RWPE2 (cell line): ENCODE measurements around the gene TSPAN33.

Experiments used
- ATAC-seq: fragments of 200-7000 bp; cut with Tn5 transposase; 3 replicates; pipeline ENCODE4 v1.9.1; 2021; ENCODE audit warnings: low read depth
- DNase-seq: peaks from one replicate; pipeline ENCODE4 v3.0.0-alpha.2; 2020; ENCODE audit warnings: low spot score
- H3K27ac ChIP-seq: fragments of 450-650 bp; 2 replicates; pipeline ENCODE4 v1.5.1; 2017; ENCODE audit warnings: mild to moderate bottlenecking; ENCODE audit not compliant: poor library complexity, severe bottlenecking
- H3K27me3 ChIP-seq: fragments of 250-450 bp; sonication (Bioruptor Pico); 2 replicates; pipeline ENCODE4 v1.5.1; 2021; ENCODE audit warnings: mild to moderate bottlenecking, moderate library complexity; ENCODE audit not compliant: insufficient read depth, poor library complexity, severe bottlenecking
- H3K36me3 ChIP-seq: fragments of 250-450 bp; sonication (Bioruptor Pico); 2 replicates; pipeline ENCODE4 v1.5.1; 2020; ENCODE audit warnings: low read depth, mild to moderate bottlenecking, moderate library complexity
- H3K4me1 ChIP-seq: fragments of 250-450 bp; sonication (Bioruptor Pico); 2 replicates; pipeline ENCODE4 v1.5.1; 2021; ENCODE audit warnings: mild to moderate bottlenecking, moderate library complexity; ENCODE audit not compliant: insufficient read depth, poor library complexity, severe bottlenecking
- H3K4me3 ChIP-seq: fragments of 250-450 bp; sonication (Bioruptor Pico); 2 replicates; pipeline ENCODE4 v1.5.1; 2021; ENCODE audit warnings: mild to moderate bottlenecking, moderate library complexity; ENCODE audit not compliant: severe bottlenecking
- H3K9me3 ChIP-seq: fragments of 250-450 bp; sonication (Bioruptor Pico); 2 replicates; pipeline ENCODE4 v1.5.1; 2021; ENCODE audit warnings: mild to moderate bottlenecking, moderate library complexity; ENCODE audit not compliant: severe bottlenecking
- CTCF ChIP-seq: fragments of 450-650 bp; IDR thresholded peaks from one replicate; pipeline ENCODE4 v1.5.1; 2017; ENCODE audit warnings: mild to moderate bottlenecking, moderate library complexity; ENCODE audit not compliant: poor library complexity, severe bottlenecking

TSPAN33 gene

DNA sequence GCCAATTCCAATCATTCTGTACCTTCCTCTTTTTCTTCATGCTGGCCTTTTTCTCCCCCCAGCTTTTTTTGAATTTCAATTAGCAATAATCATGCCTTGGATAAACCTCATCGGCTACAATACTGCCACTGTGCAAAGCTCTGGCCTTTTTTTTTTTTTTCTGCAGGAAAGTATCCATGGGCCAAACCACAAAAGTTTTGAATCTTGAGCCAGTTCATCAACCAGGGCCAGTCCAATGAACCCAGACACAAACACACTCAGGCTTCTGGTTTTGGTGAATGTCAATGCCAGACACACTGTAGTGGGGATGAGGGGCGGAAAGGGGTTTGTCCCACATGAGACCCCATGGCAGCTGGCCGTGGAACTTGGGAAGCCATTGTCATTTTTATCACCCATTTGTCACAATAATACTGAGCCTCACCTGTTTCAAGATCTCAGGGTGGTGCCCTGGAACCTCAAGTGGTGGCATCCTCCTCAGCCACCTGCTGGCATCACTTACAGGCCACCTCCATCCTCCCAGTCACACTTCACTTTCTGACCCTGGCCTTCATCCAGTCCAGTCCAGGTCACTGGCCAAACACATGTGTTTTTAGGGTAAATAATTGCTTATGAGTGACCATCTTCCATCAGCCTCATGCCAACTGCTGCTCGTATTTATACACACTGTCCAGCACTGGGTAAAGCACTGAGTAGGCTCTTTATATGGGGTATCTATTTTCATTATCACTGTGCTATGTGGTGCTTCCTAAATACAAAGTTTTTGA is 40.8 kb upstream of the TSPAN33 start:
- Histone ChIP-seq H3K27ac (no peak overlapping the region), H3K27me3 (no peaks in the 10 kb centered on the region), H3K9me3 (no peaks in the 10 kb centered on the region), H3K36me3 (no peaks in the 10 kb centered on the region), H3K4me3 (no peak overlapping the region), H3K4me1 (no peaks in the 10 kb centered on the region)
- DNase-seq (no peak), ATAC-seq (no peak)
- TF ChIP-seq CTCF = no peak

GRCh38 chr7:129108581-129108980 is 35.9 kb upstream of the TSPAN33 start:
- H3K4me3 ChIP-seq = no peak overlapping the region
- no peaks in the 10 kb centered on the region for H3K4me1 ChIP-seq
- DNase-seq = no peak
- no peak for TF ChIP-seq CTCF
- ATAC-seq = no peak
- no peaks in the 10 kb centered on the region for H3K36me3 ChIP-seq
- no peaks in the 10 kb centered on the region for H3K9me3 ChIP-seq
- no peak overlapping the region for H3K27ac ChIP-seq
- no peaks in the 10 kb centered on the region for H3K27me3 ChIP-seq

DNA sequence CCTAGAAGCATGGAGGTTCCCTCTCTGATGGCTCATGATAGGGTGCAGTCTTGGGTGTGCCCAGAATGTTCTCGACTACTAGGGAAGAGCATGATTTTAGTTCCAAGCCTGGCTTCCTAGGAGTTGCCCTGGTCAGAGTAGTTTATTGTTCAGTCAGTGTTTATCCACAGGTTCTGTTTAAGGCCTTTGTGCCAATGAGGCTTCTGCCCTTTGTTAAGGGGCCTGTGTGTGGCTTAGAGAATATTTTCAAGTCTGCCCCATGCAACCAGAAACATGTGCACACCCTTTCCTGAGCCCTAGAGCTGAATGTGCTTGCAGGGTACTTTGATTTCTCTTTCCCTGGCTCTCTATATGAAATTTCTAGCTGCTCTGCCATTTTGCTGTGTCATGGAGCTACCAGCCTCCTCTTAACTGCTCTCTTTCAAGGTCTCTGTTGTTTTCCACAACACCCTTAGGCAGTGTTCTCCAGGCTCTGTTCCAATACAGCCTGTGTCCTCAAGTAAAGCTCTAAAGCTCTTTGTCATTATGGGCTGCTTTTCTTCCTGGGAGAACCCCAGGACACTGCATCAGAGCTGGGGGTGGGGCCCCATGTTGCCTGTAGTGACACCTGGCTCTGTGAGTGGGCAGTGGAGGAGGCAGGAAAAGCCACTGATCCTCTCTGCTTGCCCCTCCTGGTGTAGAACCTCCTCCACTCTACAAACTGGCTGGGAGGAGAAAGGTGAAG is 34.1 kb upstream of the TSPAN33 start:
- Histone ChIP-seq H3K4me3 (no peak overlapping the region), H3K9me3 (no peaks in the 10 kb centered on the region), H3K4me1 (no peaks in the 10 kb centered on the region), H3K27ac (no peak overlapping the region), H3K27me3 (no peaks in the 10 kb centered on the region), H3K36me3 (no peaks in the 10 kb centered on the region)
- TF ChIP-seq CTCF = no peak
- ATAC-seq = no peak
- DNase-seq = no peak

DNA sequence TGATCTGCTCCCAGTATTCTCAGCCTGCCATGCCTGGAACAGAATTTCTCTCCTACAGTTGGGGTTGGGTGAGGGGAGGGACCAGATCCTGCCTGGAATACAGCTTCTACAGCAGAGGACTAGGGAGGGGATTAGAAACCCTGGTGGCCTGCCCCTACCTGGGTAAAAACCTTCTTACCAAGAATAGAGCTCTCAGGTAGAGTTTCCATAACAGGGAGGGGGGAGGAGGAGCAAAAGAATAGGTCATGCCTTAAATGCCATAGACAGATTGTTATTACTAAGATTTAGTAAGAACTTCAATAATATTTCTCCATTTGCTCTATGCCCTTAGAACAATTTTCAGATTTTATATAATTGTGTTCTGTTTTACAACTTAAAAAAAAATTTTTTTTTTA is 33.5 kb upstream of the TSPAN33 start:
- Histone ChIP-seq H3K27me3 (no peaks in the 10 kb centered on the region), H3K36me3 (no peaks in the 10 kb centered on the region), H3K4me3 (no peak overlapping the region), H3K4me1 (no peaks in the 10 kb centered on the region), H3K27ac (no peak overlapping the region), H3K9me3 (no peaks in the 10 kb centered on the region)
- DNase-seq (no peak), ATAC-seq (no peak)
- TF ChIP-seq CTCF = no peak

GRCh38 chr7:129115676-129116075 is 28.8 kb upstream of the TSPAN33 start:
- Histone ChIP-seq H3K36me3 (no peaks in the 10 kb centered on the region), H3K27ac (no peak overlapping the region), H3K9me3 (no peaks in the 10 kb centered on the region), H3K27me3 (no peaks in the 10 kb centered on the region), H3K4me1 (no peaks in the 10 kb centered on the region), H3K4me3 (no peak overlapping the region)
- TF ChIP-seq CTCF = no peak
- ATAC-seq (no peak), DNase-seq (no peak)
